ENCODE results near the gene HNRNPA1L2. TPM values are rescaled to one million over a fixed set of nuclear protein-coding genes. Genes with fewer than 3 reads are reported as not detected.

HNRNPA1L2 gene
- total and polyA plus RNA-seq, 2 experiments from 2014 or later = 3.6 to 9.4 TPM

DNA sequence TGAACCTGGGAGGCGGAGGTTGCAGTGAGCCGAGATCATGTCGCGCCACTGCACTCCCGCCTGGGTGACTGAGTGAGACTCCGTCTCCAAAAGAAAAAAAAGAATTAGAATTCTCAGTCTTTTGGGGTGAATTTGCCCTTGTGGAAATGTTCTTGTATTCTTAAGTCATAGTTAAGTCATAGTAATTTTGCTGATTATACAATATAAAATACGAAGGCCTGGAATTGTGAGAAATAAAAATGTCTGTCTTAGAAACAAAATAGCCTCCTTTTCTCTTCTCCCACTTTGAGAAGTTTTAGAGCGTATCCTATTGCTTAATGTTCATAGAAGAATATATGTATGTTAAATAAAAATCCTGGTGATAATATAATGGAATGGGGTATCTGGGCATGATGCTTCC lies 28.5 kb downstream of the HNRNPA1L2 start:
- no peaks in the 10 kb centered on the region for H3K9me2 ChIP-seq (ENCODE audit: insufficient read depth)
- no peak overlapping the region for H2AFZ ChIP-seq
- no peaks in the 10 kb centered on the region for H3K9me3 Mint-ChIP-seq
- no peak overlapping the region for H3K4me3 ChIP-seq
- TF ChIP-seq NANOG (IDR thresholded peaks at IDR 0.05; ENCODE audit: borderline replicate concordance) (no peak), JUNB (IDR thresholded peaks at IDR 0.05; ENCODE audit: unreplicated experiment) (no peak)
- TF ChIP-seq, protein P1, sequence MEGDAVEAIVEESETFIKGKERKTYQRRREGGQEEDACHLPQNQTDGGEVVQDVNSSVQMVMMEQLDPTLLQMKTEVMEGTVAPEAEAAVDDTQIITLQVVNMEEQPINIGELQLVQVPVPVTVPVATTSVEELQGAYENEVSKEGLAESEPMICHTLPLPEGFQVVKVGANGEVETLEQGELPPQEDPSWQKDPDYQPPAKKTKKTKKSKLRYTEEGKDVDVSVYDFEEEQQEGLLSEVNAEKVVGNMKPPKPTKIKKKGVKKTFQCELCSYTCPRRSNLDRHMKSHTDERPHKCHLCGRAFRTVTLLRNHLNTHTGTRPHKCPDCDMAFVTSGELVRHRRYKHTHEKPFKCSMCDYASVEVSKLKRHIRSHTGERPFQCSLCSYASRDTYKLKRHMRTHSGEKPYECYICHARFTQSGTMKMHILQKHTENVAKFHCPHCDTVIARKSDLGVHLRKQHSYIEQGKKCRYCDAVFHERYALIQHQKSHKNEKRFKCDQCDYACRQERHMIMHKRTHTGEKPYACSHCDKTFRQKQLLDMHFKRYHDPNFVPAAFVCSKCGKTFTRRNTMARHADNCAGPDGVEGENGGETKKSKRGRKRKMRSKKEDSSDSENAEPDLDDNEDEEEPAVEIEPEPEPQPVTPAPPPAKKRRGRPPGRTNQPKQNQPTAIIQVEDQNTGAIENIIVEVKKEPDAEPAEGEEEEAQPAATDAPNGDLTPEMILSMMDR (conservative IDR thresholded peaks at IDR 0.05; ENCODE audit: low read depth in 2 of 2) = no peak
- no peaks in the 10 kb centered on the region for H3K27me3 Mint-ChIP-seq (ENCODE audit: insufficient read depth, low read depth, poor library complexity)
- H3K36me3 ChIP-seq (ENCODE audit: insufficient read depth) = peaks cover 16% of the 10 kb centered on the region; the same call in 1 of the 2 replicates
- no peak overlapping the region for H3K27ac ChIP-seq (ENCODE audit: low read depth)
- ATAC-seq = no peak
- peaks cover 50% of the 10 kb centered on the region for H3K79me2 ChIP-seq (replicated peaks; ENCODE audit: insufficient read depth)
- DNase-seq (ENCODE audit: low spot score) = no peak
- H3F3A ChIP-seq (replicated peaks; ENCODE audit: low read depth) = no peaks in the 10 kb centered on the region
- peaks cover 2% of the 10 kb centered on the region; the same call in 2 of the 3 replicates for H3K4me1 Mint-ChIP-seq
- no peak overlapping the region for H3K4me2 ChIP-seq
- H3K36me3 Mint-ChIP-seq (ENCODE audit: low read depth) = peaks cover 39% of the 10 kb centered on the region
- no peaks in the 10 kb centered on the region for H3K27me3 ChIP-seq (ENCODE audit: insufficient read depth)
- H3K27ac Mint-ChIP-seq = no peak overlapping the region
- no peaks in the 10 kb centered on the region for H3K4me1 ChIP-seq (ENCODE audit: insufficient read depth)
- H3K4me3 Mint-ChIP-seq = no peak overlapping the region
- no peaks in the 10 kb centered on the region for H4K20me1 ChIP-seq (replicated peaks; ENCODE audit: insufficient read depth)

DNA sequence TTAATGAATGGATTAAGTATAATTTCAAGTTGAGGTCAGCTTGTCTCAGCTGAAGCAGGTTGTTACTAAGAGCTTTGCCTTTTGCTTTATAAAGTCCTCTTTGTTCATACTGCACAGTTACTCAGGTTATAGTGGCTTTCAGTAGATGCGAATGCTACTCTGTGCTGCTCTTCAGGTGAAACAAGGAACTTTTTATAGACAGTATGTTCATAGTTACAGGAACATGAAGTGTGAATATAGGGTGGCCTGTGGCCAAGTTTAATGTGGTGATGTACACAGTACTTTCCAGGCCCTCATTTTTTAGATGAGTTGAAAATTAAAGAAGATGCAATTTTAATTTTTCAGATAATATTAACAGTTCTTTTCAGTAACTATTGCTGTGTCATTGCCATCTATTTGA lies 31.2 kb downstream of the HNRNPA1L2 start:
- no peaks in the 10 kb centered on the region for H3F3A ChIP-seq (replicated peaks; ENCODE audit: low read depth)
- H3K4me3 Mint-ChIP-seq = no peak overlapping the region
- peaks cover 58% of the 10 kb centered on the region for H3K79me2 ChIP-seq (replicated peaks; ENCODE audit: insufficient read depth)
- no peak overlapping the region for H3K27ac Mint-ChIP-seq
- no peaks in the 10 kb centered on the region for H3K9me2 ChIP-seq (ENCODE audit: insufficient read depth)
- peaks cover 11% of the 10 kb centered on the region for H3K36me3 ChIP-seq (ENCODE audit: insufficient read depth)
- no peak overlapping the region for H2AFZ ChIP-seq
- DNase-seq (ENCODE audit: low spot score) (no peak), ATAC-seq (no peak)
- no peak overlapping the region for H3K27ac ChIP-seq (ENCODE audit: low read depth)
- H3K27me3 ChIP-seq (ENCODE audit: insufficient read depth) = no peaks in the 10 kb centered on the region
- 0 out of 3 replicates have a peak, but pooled peaks cover 2% of the 10 kb centered on the region for H3K4me1 Mint-ChIP-seq
- no peaks in the 10 kb centered on the region; the same call in 1 of the 2 replicates for H4K20me1 ChIP-seq (replicated peaks; ENCODE audit: insufficient read depth)
- no peak overlapping the region for H3K4me3 ChIP-seq
- H3K27me3 Mint-ChIP-seq (ENCODE audit: insufficient read depth, low read depth, poor library complexity) = no peaks in the 10 kb centered on the region
- peaks cover 28% of the 10 kb centered on the region for H3K36me3 Mint-ChIP-seq (ENCODE audit: low read depth)
- H3K4me1 ChIP-seq (ENCODE audit: insufficient read depth) = no peaks in the 10 kb centered on the region
- no peaks in the 10 kb centered on the region for H3K9me3 Mint-ChIP-seq
- H3K4me2 ChIP-seq = no peak overlapping the region
- TF ChIP-seq NANOG (IDR thresholded peaks at IDR 0.05; ENCODE audit: borderline replicate concordance) = no peak
- TF ChIP-seq JUNB (IDR thresholded peaks at IDR 0.05; ENCODE audit: unreplicated experiment) = no peak
- TF ChIP-seq CREB1 (CRISPR knock-in tag; IDR thresholded peaks at IDR 0.05; ENCODE audit: low read depth) = no peak
- no peak for TF ChIP-seq ZNF114 (CRISPR knock-in tag; IDR thresholded peaks at IDR 0.05)
- TF ChIP-seq EZH2 (IDR thresholded peaks at IDR 0.05; ENCODE audit: low read depth, unreplicated experiment) = no peak
- no peak for TF ChIP-seq EZH2phosphoT487 (IDR thresholded peaks at IDR 0.05; ENCODE audit: unreplicated experiment)
- no peak for TF ChIP-seq ZNF331 (CRISPR knock-in tag; IDR thresholded peaks at IDR 0.05; ENCODE audit: low read depth)
- TF ChIP-seq, protein P2, sequence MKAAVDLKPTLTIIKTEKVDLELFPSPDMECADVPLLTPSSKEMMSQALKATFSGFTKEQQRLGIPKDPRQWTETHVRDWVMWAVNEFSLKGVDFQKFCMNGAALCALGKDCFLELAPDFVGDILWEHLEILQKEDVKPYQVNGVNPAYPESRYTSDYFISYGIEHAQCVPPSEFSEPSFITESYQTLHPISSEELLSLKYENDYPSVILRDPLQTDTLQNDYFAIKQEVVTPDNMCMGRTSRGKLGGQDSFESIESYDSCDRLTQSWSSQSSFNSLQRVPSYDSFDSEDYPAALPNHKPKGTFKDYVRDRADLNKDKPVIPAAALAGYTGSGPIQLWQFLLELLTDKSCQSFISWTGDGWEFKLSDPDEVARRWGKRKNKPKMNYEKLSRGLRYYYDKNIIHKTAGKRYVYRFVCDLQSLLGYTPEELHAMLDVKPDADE (IDR thresholded peaks at IDR 0.05) = no peak
- TF ChIP-seq, protein P3, sequence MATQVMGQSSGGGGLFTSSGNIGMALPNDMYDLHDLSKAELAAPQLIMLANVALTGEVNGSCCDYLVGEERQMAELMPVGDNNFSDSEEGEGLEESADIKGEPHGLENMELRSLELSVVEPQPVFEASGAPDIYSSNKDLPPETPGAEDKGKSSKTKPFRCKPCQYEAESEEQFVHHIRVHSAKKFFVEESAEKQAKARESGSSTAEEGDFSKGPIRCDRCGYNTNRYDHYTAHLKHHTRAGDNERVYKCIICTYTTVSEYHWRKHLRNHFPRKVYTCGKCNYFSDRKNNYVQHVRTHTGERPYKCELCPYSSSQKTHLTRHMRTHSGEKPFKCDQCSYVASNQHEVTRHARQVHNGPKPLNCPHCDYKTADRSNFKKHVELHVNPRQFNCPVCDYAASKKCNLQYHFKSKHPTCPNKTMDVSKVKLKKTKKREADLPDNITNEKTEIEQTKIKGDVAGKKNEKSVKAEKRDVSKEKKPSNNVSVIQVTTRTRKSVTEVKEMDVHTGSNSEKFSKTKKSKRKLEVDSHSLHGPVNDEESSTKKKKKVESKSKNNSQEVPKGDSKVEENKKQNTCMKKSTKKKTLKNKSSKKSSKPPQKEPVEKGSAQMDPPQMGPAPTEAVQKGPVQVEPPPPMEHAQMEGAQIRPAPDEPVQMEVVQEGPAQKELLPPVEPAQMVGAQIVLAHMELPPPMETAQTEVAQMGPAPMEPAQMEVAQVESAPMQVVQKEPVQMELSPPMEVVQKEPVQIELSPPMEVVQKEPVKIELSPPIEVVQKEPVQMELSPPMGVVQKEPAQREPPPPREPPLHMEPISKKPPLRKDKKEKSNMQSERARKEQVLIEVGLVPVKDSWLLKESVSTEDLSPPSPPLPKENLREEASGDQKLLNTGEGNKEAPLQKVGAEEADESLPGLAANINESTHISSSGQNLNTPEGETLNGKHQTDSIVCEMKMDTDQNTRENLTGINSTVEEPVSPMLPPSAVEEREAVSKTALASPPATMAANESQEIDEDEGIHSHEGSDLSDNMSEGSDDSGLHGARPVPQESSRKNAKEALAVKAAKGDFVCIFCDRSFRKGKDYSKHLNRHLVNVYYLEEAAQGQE (IDR thresholded peaks at IDR 0.05; ENCODE audit: unreplicated experiment) = no peak
- TF ChIP-seq, protein P1 (conservative IDR thresholded peaks at IDR 0.05; ENCODE audit: low read depth in 2 of 2) = no peak

Data from GM23338 (cell line).